ENCODE measurements around the gene LBX2. TPM values are rescaled to one million over a fixed set of nuclear protein-coding genes. Genes with fewer than 3 reads are reported as not detected.

LBX2 gene
- total and polyA plus RNA-seq, 10 of the 15 experiments (the other 5 are each of a cell fraction or from before 2014, with no cell fraction given) = 0.08 to 4.0 (median 0.27) TPM

DNA sequence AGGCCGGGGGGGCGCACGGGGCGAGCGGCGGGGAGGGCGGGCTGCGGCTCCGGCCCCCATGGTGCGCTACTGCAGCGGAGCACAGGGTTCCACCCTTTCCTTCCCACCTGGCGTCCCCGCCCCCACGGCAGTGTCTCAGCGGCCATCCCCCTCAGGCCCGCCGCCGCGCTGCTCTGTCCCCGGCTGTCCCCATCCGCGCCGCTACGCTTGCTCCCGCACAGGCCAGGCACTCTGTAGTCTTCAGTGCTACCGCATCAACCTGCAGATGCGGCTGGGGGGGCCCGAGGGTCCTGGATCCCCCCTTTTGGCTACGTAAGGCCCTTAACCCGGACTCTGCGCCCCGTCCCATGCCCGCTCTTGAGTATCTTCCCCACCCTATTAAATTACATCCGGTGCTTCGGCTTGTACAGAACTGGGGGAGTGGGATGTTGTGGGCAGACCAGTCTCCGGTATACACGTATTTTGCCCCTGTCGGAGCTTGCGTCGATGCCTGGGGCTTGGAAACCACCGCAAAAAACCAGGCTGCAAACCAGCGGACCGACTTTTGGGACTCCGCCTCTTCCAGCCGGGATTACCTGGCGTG lies 41.8 kb downstream of the LBX2 start (continued):
- TF ChIP-seq HDAC6 (IDR thresholded peaks at IDR 0.05; ENCODE audit: unreplicated experiment) = no peak
- TF ChIP-seq E4F1 (IDR thresholded peaks at IDR 0.05; ENCODE audit: borderline replicate concordance, partially characterized antibody) = no peak
- TF ChIP-seq PML (IDR thresholded peaks at IDR 0.05; ENCODE audit: low read length) = 0 out of 2 replicates have a peak, but pooled peaks have one; percentile 50
- no peak for TF ChIP-seq SMC3 (IDR thresholded peaks at IDR 0.05; ENCODE audit: borderline replicate concordance, low read length)
- TF ChIP-seq TCF3 (IDR thresholded peaks at IDR 0.05; ENCODE audit: borderline replicate concordance, insufficient read depth, low read depth, low read length) = peak; percentile 90
- no peak for TF ChIP-seq SREBF1 (IDR thresholded peaks at IDR 0.05; ENCODE audit: low read length)
- no peak for TF ChIP-seq RAD21 (IDR thresholded peaks at IDR 0.05; ENCODE audit: insufficient read depth, low read depth, low read length)
- peak; percentile 66; the same call in 1 of the 2 replicates for TF ChIP-seq CHD2 (IDR thresholded peaks at IDR 0.05; ENCODE audit: borderline replicate concordance, low read depth, low read length)
- no peak for TF ChIP-seq SP1 (IDR thresholded peaks at IDR 0.05; ENCODE audit: low read depth, low read length)
- no peak for TF ChIP-seq SREBF2 (IDR thresholded peaks at IDR 0.05; ENCODE audit: low read length)
- TF ChIP-seq ZNF24 (IDR thresholded peaks at IDR 0.05) = no peak
- TF ChIP-seq GATAD2B (conservative IDR thresholded peaks at IDR 0.05; ENCODE audit: low read depth) = peak; percentile 89
- TF ChIP-seq CHD4 (IDR thresholded peaks at IDR 0.05) = no peak
- peak; percentile 57; the same call in 1 of the 2 replicates for TF ChIP-seq SMAD5 (IDR thresholded peaks at IDR 0.05; ENCODE audit: low read depth)
- TF ChIP-seq SIN3A (IDR thresholded peaks at IDR 0.05; ENCODE audit: low read depth, low read length) = no peak
- no peak for TF ChIP-seq YBX1 (IDR thresholded peaks at IDR 0.05)
- no peak for TF ChIP-seq NFIC (IDR thresholded peaks at IDR 0.05; ENCODE audit: low read depth, low read length)
- TF ChIP-seq, protein P1, sequence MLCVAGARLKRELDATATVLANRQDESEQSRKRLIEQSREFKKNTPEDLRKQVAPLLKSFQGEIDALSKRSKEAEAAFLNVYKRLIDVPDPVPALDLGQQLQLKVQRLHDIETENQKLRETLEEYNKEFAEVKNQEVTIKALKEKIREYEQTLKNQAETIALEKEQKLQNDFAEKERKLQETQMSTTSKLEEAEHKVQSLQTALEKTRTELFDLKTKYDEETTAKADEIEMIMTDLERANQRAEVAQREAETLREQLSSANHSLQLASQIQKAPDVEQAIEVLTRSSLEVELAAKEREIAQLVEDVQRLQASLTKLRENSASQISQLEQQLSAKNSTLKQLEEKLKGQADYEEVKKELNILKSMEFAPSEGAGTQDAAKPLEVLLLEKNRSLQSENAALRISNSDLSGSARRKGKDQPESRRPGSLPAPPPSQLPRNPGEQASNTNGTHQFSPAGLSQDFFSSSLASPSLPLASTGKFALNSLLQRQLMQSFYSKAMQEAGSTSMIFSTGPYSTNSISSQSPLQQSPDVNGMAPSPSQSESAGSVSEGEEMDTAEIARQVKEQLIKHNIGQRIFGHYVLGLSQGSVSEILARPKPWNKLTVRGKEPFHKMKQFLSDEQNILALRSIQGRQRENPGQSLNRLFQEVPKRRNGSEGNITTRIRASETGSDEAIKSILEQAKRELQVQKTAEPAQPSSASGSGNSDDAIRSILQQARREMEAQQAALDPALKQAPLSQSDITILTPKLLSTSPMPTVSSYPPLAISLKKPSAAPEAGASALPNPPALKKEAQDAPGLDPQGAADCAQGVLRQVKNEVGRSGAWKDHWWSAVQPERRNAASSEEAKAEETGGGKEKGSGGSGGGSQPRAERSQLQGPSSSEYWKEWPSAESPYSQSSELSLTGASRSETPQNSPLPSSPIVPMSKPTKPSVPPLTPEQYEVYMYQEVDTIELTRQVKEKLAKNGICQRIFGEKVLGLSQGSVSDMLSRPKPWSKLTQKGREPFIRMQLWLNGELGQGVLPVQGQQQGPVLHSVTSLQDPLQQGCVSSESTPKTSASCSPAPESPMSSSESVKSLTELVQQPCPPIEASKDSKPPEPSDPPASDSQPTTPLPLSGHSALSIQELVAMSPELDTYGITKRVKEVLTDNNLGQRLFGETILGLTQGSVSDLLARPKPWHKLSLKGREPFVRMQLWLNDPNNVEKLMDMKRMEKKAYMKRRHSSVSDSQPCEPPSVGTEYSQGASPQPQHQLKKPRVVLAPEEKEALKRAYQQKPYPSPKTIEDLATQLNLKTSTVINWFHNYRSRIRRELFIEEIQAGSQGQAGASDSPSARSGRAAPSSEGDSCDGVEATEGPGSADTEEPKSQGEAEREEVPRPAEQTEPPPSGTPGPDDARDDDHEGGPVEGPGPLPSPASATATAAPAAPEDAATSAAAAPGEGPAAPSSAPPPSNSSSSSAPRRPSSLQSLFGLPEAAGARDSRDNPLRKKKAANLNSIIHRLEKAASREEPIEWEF (IDR thresholded peaks at IDR 0.05; ENCODE audit: insufficient replicate concordance, low read depth, low read length) = no peak
- TF ChIP-seq, protein P2, sequence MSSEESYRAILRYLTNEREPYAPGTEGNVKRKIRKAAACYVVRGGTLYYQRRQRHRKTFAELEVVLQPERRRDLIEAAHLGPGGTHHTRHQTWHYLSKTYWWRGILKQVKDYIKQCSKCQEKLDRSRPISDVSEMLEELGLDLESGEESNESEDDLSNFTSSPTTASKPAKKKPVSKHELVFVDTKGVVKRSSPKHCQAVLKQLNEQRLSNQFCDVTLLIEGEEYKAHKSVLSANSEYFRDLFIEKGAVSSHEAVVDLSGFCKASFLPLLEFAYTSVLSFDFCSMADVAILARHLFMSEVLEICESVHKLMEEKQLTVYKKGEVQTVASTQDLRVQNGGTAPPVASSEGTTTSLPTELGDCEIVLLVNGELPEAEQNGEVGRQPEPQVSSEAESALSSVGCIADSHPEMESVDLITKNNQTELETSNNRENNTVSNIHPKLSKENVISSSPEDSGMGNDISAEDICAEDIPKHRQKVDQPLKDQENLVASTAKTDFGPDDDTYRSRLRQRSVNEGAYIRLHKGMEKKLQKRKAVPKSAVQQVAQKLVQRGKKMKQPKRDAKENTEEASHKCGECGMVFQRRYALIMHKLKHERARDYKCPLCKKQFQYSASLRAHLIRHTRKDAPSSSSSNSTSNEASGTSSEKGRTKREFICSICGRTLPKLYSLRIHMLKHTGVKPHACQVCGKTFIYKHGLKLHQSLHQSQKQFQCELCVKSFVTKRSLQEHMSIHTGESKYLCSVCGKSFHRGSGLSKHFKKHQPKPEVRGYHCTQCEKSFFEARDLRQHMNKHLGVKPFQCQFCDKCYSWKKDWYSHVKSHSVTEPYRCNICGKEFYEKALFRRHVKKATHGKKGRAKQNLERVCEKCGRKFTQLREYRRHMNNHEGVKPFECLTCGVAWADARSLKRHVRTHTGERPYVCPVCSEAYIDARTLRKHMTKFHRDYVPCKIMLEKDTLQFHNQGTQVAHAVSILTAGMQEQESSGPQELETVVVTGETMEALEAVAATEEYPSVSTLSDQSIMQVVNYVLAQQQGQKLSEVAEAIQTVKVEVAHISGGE (CRISPR knock-in tag; IDR thresholded peaks at IDR 0.05) = peak; percentile 58
- TF ChIP-seq SIX5 (IDR thresholded peaks at IDR 0.05; ENCODE audit: low read depth, low read length, severe bottlenecking) = no peak
- TF ChIP-seq CEBPB (IDR thresholded peaks at IDR 0.05; ENCODE audit: borderline replicate concordance in 1 of 2, low read depth in 2 of 2, low read length in 2 of 2) = no peak
